ENCODE results near the gene GRM3.

- TF ChIP-seq POLR2A (IDR thresholded peaks at IDR 0.05; ENCODE audit: low read length) (no peak), GATA1 (IDR thresholded peaks at IDR 0.05; ENCODE audit: low read depth, low read length) (no peak)
These were observed 129.6 kb downstream of the GRM3 start for GRCh38 chr7:86773309-86773708.
